GM23248 (cell line): ENCODE measurements around the gene CACHD1.

Experiments used
- EZH2 ChIP-seq: fragments of 200-600 bp; sonication (generic); IDR thresholded peaks from 2 replicates; pipeline ENCODE4 v1.6.1; 2018; ENCODE audit warnings: antibody characterized with exemption, mild to moderate bottlenecking; ENCODE audit not compliant: insufficient read depth, poor library complexity, severe bottlenecking
- EZH2phosphoT487 ChIP-seq: fragments of 200-600 bp; sonication (generic); IDR thresholded peaks from 2 replicates; pipeline ENCODE4 v1.6.1; 2018; ENCODE audit warnings: antibody characterized with exemption, moderate library complexity, mild to moderate bottlenecking, low read depth; ENCODE audit not compliant: insufficient read depth

DNA sequence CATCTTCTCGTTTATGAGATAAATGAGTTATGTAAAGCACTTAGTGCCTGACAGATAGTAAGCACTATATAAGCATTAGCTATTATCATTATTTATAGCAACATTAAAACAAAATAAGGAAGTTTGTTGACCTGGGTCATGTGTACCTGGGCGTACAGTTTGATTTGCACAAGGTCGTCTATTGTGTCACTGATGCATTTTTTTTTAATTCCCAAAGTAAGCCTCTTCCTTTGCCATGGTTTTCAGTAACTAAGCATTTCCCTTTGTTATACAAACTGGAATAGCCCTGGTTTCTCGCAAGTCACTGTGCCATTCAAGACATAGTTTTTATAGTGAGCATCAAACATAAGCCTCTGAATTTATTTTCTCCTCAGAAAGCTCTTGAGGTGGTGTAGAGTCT is 72.2 kb downstream of the CACHD1 start:
- no peak for TF ChIP-seq EZH2
- no peak for TF ChIP-seq EZH2phosphoT487
